Adipocyte (in vitro differentiated cells): Measurements from ENCODE around the gene OXT.

Source experiments
- DNase-seq: peaks from one replicate; pipeline ENCODE4 v3.0.0-alpha.2; 2015; ENCODE audit warnings: low read depth
- H3K27me3 ChIP-seq: replicated peaks from 2 replicates; pipeline ENCODE4 v1.7.0; 2013; ENCODE audit warnings: mild to moderate bottlenecking, low read length, moderate library complexity; ENCODE audit not compliant: control insufficient read depth, insufficient read depth
- H3K36me3 ChIP-seq: 2 replicates; pipeline ENCODE4 v1.7.0; 2013; ENCODE audit warnings: low read length, mild to moderate bottlenecking, moderate library complexity; ENCODE audit not compliant: control insufficient read depth, insufficient read depth, severe bottlenecking
- H3K4me1 ChIP-seq: 2 replicates; pipeline ENCODE4 v1.7.0; 2013; ENCODE audit warnings: mild to moderate bottlenecking, low read length, moderate library complexity; ENCODE audit not compliant: control insufficient read depth, insufficient read depth
- H3K4me3 ChIP-seq: 2 replicates; pipeline ENCODE4 v1.7.0; 2013; ENCODE audit warnings: mild to moderate bottlenecking, low read length, moderate library complexity
- H3K9ac ChIP-seq: 2 replicates; pipeline ENCODE4 v1.7.0; 2013; ENCODE audit warnings: mild to moderate bottlenecking, low read length, moderate library complexity
- H3K9me3 ChIP-seq: 2 replicates; pipeline ENCODE4 v1.7.0; 2013; ENCODE audit warnings: mild to moderate bottlenecking, low read length, moderate library complexity; ENCODE audit not compliant: control insufficient read depth

The OXT gene

GRCh38 chr20:3092611-3093379 lies 21.4 kb downstream of the OXT start:
- H3K36me3 ChIP-seq, result no peaks in the 10 kb centered on the region
- no peaks in the 10 kb centered on the region for H3K4me1 ChIP-seq
- H3K9ac ChIP-seq, result peak overlapping the region; percentile 58
- H3K4me3 ChIP-seq, result peak overlapping the region; percentile 59
- peaks cover 5% of the 10 kb centered on the region for H3K27me3 ChIP-seq
- DNase-seq, result peak; percentile 32
- no peaks in the 10 kb centered on the region for H3K9me3 ChIP-seq

- H3K9ac ChIP-seq, result no peak overlapping the region
- H3K4me1 ChIP-seq, result no peaks in the 10 kb centered on the region
- peaks cover 5% of the 10 kb centered on the region for H3K27me3 ChIP-seq
- H3K36me3 ChIP-seq, result no peaks in the 10 kb centered on the region
- H3K4me3 ChIP-seq, result no peak overlapping the region
- DNase-seq, result no peak
- no peaks in the 10 kb centered on the region for H3K9me3 ChIP-seq
Measured at GRCh38 chr20:3093861-3094361, 22.5 kb downstream of the OXT start.

GRCh38 chr20:3094848-3095629 lies 23.6 kb downstream of the OXT start:
- Histone ChIP-seq H3K9me3 (no peaks in the 10 kb centered on the region), H3K36me3 (no peaks in the 10 kb centered on the region), H3K4me3 (no peak overlapping the region), H3K4me1 (no peaks in the 10 kb centered on the region), H3K27me3 (peaks cover 3% of the 10 kb centered on the region), H3K9ac (no peak overlapping the region)
- no peak for DNase-seq

- Histone ChIP-seq H3K4me1 (no peaks in the 10 kb centered on the region), H3K9me3 (no peaks in the 10 kb centered on the region), H3K36me3 (no peaks in the 10 kb centered on the region), H3K9ac (no peak overlapping the region), H3K4me3 (no peak overlapping the region), H3K27me3 (no peaks in the 10 kb centered on the region)
- DNase-seq, result no peak
Measured at GRCh38 chr20:3100480-3100879, 29.1 kb downstream of the OXT start.

- Histone ChIP-seq H3K4me3 (no peak overlapping the region), H3K36me3 (no peaks in the 10 kb centered on the region), H3K9me3 (no peaks in the 10 kb centered on the region), H3K27me3 (no peaks in the 10 kb centered on the region), H3K9ac (no peak overlapping the region), H3K4me1 (no peaks in the 10 kb centered on the region)
- no peak for DNase-seq
Measured at GRCh38 chr20:3101251-3101650, 29.8 kb downstream of the OXT start.

- Histone ChIP-seq H3K27me3 (no peaks in the 10 kb centered on the region), H3K4me1 (peaks cover 6% of the 10 kb centered on the region), H3K9ac (no peak overlapping the region), H3K9me3 (no peaks in the 10 kb centered on the region), H3K36me3 (no peaks in the 10 kb centered on the region), H3K4me3 (no peak overlapping the region)
- no peak for DNase-seq
Measured at GRCh38 chr20:3101737-3102574, 30.5 kb downstream of the OXT start.

GRCh38 chr20:3102575-3103368 lies 31.4 kb downstream of the OXT start:
- Histone ChIP-seq H3K9ac (no peak overlapping the region), H3K9me3 (no peaks in the 10 kb centered on the region), H3K4me1 (peaks cover 10% of the 10 kb centered on the region), H3K36me3 (no peaks in the 10 kb centered on the region), H3K27me3 (no peaks in the 10 kb centered on the region), H3K4me3 (no peak overlapping the region)
- DNase-seq, result no peak

- no peak overlapping the region for H3K9ac ChIP-seq
- H3K9me3 ChIP-seq, result no peaks in the 10 kb centered on the region
- H3K27me3 ChIP-seq, result no peaks in the 10 kb centered on the region
- H3K36me3 ChIP-seq, result no peaks in the 10 kb centered on the region
- H3K4me1 ChIP-seq, result peaks cover 10% of the 10 kb centered on the region
- DNase-seq, result no peak
- no peak overlapping the region for H3K4me3 ChIP-seq
Measured at GRCh38 chr20:3103369-3104032, 32.1 kb downstream of the OXT start.

GRCh38 chr20:3105256-3106137 lies 34.1 kb downstream of the OXT start:
- H3K4me3 ChIP-seq, result no peak overlapping the region
- H3K9ac ChIP-seq, result no peak overlapping the region
- no peak for DNase-seq
- H3K4me1 ChIP-seq, result peaks cover 17% of the 10 kb centered on the region
- H3K9me3 ChIP-seq, result no peaks in the 10 kb centered on the region
- no peaks in the 10 kb centered on the region for H3K36me3 ChIP-seq
- no peaks in the 10 kb centered on the region for H3K27me3 ChIP-seq
